Uterus (tissue), 4 donors: ENCODE results near the gene NPTXR. TPM values are rescaled to one million over a fixed set of nuclear protein-coding genes. Genes with fewer than 3 reads are reported as not detected.

ENCODE experiments used
- DNase-seq, 2 donors: peaks; one replicate each; pipeline ENCODE4 v3.0.0-alpha.2; 2019 to 2020
- H3K27ac ChIP-seq, 2 donors: fragments of 200-600 bp; sonication (generic); 1 replicate in 1 of 2; 2 replicates in 1 of 2; pipeline ENCODE4 v1.5.1; 2016 to 2018
- H3K27me3 ChIP-seq, 2 donors: fragments of 200-600 bp; sonication (generic); one replicate each; pipeline ENCODE4 v1.5.1; 2018 to 2019; ENCODE audit warnings: control low read depth in 1 of 2
- H3K36me3 ChIP-seq, 2 donors: fragments of 200-600 bp; sonication (generic); one replicate each; pipeline ENCODE4 v1.5.1; 2019; ENCODE audit warnings: control low read depth in 1 of 2
- H3K4me1 ChIP-seq, 2 donors: fragments of 200-600 bp; sonication (generic); one replicate each; pipeline ENCODE4 v1.5.1; 2018 to 2019; ENCODE audit warnings: control low read depth in 1 of 2
- H3K4me3 ChIP-seq, 2 donors: fragments of 200-600 bp; sonication (generic); 1 replicate in 1 of 2; 2 replicates in 1 of 2; pipeline ENCODE4 v1.5.1; 2018 to 2019; ENCODE audit warnings: mild to moderate bottlenecking in 1 of 2
- H3K9me3 ChIP-seq, 2 donors: fragments of 200-600 bp; sonication (generic); one replicate each; pipeline ENCODE4 v1.5.1; 2019; ENCODE audit warnings: control low read depth in 1 of 2
- POLR2A ChIP-seq, 2 donors: fragments of 450-650 bp; IDR thresholded peaks; one replicate each; pipeline ENCODE4 v1.6.1; 2016; ENCODE audit warnings: antibody characterized with exemption in 2 of 2, mild to moderate bottlenecking in 1 of 2, moderate library complexity in 1 of 2
- intact Hi-C: fragments of 100-400 bp; cut with DNase I; formaldehyde crosslinking; loops from one replicate; pipeline ENCODE4 v1.15.1; 2023; ENCODE audit warnings: low total_unique reads
- total RNA-seq, 4 donors: library from RNA; depleted of rRNA in 3 of 4; stranded (reverse); fragments of >200 nt in 3 of 4; gene quantifications; one replicate each; pipeline versions ENCODE4 v1.1.0 to v1.2.4, GENCODE V29; 2014 to 2023
- TF ChIP-seq, protein P1 (sequence below), 4 experiments: fragments of 200-600 bp in 2 of 4; fragments of 450-650 bp in 2 of 4; sonication (generic) in 2 of 4; IDR thresholded peaks; one replicate each; pipeline ENCODE4 v1.5.1; 2016 to 2019; ENCODE audit warnings: antibody characterized with exemption in 4 of 4, mild to moderate bottlenecking in 2 of 4, moderate library complexity in 1 of 4
- donor health status: DM: yes; HTN: yes; CAD: no.

Gene NPTXR
- total RNA-seq, 4 donors from 2014 or later: 1.8 to 24.1 (median 10.0) TPM

DNA sequence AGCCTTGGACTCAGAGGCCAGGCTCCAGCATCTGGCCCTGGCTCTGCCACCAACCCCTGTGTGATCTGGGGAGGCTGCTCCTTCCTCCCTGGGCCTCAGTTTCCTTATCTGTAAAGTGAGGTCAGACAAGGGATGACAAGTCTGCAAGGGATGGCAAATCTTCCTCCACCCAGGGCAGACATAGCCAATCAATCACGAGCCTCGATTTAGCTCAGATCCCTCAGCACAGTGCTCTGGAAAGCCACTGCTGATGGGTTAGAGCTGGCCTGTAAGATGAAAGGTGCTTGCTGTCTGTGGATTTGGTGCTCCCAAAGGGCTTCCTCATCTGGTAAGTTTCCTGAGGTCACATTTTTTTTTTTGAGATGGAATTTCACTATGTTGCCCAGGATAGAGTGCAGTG lies 20.2 kb downstream of the NPTXR start:
- no peak for TF ChIP-seq POLR2A (IDR thresholded peaks at IDR 0.05)
- TF ChIP-seq, protein P1, sequence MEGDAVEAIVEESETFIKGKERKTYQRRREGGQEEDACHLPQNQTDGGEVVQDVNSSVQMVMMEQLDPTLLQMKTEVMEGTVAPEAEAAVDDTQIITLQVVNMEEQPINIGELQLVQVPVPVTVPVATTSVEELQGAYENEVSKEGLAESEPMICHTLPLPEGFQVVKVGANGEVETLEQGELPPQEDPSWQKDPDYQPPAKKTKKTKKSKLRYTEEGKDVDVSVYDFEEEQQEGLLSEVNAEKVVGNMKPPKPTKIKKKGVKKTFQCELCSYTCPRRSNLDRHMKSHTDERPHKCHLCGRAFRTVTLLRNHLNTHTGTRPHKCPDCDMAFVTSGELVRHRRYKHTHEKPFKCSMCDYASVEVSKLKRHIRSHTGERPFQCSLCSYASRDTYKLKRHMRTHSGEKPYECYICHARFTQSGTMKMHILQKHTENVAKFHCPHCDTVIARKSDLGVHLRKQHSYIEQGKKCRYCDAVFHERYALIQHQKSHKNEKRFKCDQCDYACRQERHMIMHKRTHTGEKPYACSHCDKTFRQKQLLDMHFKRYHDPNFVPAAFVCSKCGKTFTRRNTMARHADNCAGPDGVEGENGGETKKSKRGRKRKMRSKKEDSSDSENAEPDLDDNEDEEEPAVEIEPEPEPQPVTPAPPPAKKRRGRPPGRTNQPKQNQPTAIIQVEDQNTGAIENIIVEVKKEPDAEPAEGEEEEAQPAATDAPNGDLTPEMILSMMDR (IDR thresholded peaks at IDR 0.05): no peak
- DNase-seq: no peak
- intact Hi-C loops: no loop called here

GRCh38 chr22:38823076-38823475 lies 20.8 kb downstream of the NPTXR start:
- intact Hi-C loops: no loop called here
- TF ChIP-seq POLR2A (IDR thresholded peaks at IDR 0.05): no peak
- TF ChIP-seq, protein P1 (IDR thresholded peaks at IDR 0.05): no peak
- no peaks in the 10 kb centered on the region for H3K27me3 ChIP-seq
- no peaks in the 10 kb centered on the region for H3K36me3 ChIP-seq
- H3K4me3 ChIP-seq: no peak overlapping the region
- no peak overlapping the region for H3K27ac ChIP-seq
- H3K4me1 ChIP-seq: no peaks in the 10 kb centered on the region
- DNase-seq: no peak
- no peaks in the 10 kb centered on the region for H3K9me3 ChIP-seq

More for the DNA sequence above, 20.2 kb downstream of the NPTXR start:
- Histone ChIP-seq H3K4me3 (no peak overlapping the region), H3K4me1 (no peaks in the 10 kb centered on the region), H3K27me3 (no peaks in the 10 kb centered on the region), H3K36me3 (no peaks in the 10 kb centered on the region), H3K9me3 (no peaks in the 10 kb centered on the region), H3K27ac (no peak overlapping the region)

DNA sequence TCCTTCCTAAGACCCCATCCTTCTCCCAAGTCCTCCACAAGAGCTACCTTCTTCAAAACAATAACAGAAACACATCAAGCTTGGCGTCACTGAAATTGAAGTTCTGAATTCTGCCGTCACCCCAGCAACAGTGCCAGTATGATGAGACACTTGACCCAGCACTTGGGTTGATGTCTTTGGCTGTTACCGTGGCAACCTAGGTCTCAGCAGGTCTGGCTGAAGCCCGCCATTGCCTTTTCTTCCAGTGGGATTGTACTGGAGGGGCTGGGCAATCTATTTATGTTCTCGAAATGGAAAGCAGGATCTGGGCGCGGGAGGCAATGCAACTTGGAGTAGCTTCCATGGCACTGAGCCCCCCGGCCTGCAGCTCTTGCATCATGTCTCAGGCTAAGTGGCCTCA lies 23.8 kb downstream of the NPTXR start:
- Histone ChIP-seq H3K9me3 (no peaks in the 10 kb centered on the region), H3K4me3 (no peak overlapping the region), H3K27me3 (no peaks in the 10 kb centered on the region), H3K36me3 (no peaks in the 10 kb centered on the region), H3K27ac (no peak overlapping the region), H3K4me1 (no peaks in the 10 kb centered on the region)
- DNase-seq: no peak
- intact Hi-C loops: no loop called here
- TF ChIP-seq, protein P1 (IDR thresholded peaks at IDR 0.05): no peak
- TF ChIP-seq POLR2A (IDR thresholded peaks at IDR 0.05): no peak

DNA sequence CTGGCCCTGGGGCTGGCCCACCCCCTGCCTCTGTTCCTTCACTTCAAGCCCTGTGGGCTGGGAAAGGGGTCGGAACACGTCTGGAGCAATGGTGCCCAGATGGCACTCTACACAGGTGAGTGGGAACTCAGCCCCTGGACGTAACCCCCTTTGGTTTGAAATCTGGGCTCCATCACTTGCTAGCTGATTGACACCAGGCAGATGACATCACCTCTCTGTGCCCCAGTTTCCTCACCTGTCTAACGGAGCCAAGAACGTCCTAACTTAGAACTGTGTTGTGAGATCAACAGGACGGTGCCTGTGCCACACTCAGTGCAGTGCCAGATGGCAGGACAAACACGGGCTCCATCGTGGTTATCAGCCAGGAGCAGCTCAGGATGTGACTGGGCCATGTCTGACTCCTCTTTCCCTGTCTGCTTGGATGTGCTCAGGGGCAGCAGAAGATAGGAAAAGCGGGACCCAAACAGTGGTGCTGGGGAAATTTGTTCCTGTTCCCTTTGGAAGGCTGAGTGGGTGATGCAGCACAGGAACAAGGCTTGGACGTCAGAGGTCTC lies 24.4 kb downstream of the NPTXR start:
- TF ChIP-seq, protein P1 (IDR thresholded peaks at IDR 0.05): no peak
- TF ChIP-seq POLR2A (IDR thresholded peaks at IDR 0.05): no peak
- Histone ChIP-seq H3K27ac (no peak overlapping the region), H3K36me3 (no peaks in the 10 kb centered on the region), H3K4me1 (no peaks in the 10 kb centered on the region), H3K9me3 (no peaks in the 10 kb centered on the region), H3K4me3 (no peak overlapping the region), H3K27me3 (no peaks in the 10 kb centered on the region)
- intact Hi-C loops: no loop called here
- no peak for DNase-seq

GRCh38 chr22:38817196-38817595 lies 26.6 kb downstream of the NPTXR start:
- TF ChIP-seq, protein P1 (IDR thresholded peaks at IDR 0.05): no peak
- no peak for TF ChIP-seq POLR2A (IDR thresholded peaks at IDR 0.05)
- Histone ChIP-seq H3K27me3 (no peaks in the 10 kb centered on the region), H3K9me3 (no peaks in the 10 kb centered on the region), H3K36me3 (no peaks in the 10 kb centered on the region), H3K4me3 (no peak overlapping the region), H3K27ac (no peak overlapping the region), H3K4me1 (no peaks in the 10 kb centered on the region)
- DNase-seq: no peak
- intact Hi-C loops: no loop called here
